A549 (cell line): ENCODE data around the gene RAP2B.

Experiments used
- JUN ChIP-seq, 2 experiments: fragments of >200 bp; sonication (Bioruptor Twin); formaldehyde crosslinking; IDR thresholded peaks; 2 replicates in 1 of 2; 3 replicates in 1 of 2; pipeline ENCODE4 v1.6.1; 2016 to 2017
- MYC ChIP-seq: IDR thresholded peaks from 2 replicates; pipeline ENCODE4 v1.6.1; 2012; ENCODE audit warnings: mild to moderate bottlenecking, inconsistent platforms, low read length, improper control_type of control experiment, borderline replicate concordance
- REST ChIP-seq: fragments of 200-600 bp; sonication (generic); IDR thresholded peaks from 2 replicates; pipeline ENCODE4 v1.6.1; 2016; ENCODE audit warnings: antibody characterized with exemption, mild to moderate bottlenecking, moderate library complexity
- SMC3 ChIP-seq: fragments of >200 bp; sonication (Bioruptor Twin); formaldehyde crosslinking; IDR thresholded peaks from 3 replicates; pipeline ENCODE4 v1.6.1; 2018; ENCODE audit warnings: inconsistent platforms
- TF ChIP-seq, protein P1 (sequence below): fragments of >200 bp; sonication (Bioruptor Twin); formaldehyde crosslinking; IDR thresholded peaks from 3 replicates; pipeline ENCODE4 v1.5.1; 2016

DNA sequence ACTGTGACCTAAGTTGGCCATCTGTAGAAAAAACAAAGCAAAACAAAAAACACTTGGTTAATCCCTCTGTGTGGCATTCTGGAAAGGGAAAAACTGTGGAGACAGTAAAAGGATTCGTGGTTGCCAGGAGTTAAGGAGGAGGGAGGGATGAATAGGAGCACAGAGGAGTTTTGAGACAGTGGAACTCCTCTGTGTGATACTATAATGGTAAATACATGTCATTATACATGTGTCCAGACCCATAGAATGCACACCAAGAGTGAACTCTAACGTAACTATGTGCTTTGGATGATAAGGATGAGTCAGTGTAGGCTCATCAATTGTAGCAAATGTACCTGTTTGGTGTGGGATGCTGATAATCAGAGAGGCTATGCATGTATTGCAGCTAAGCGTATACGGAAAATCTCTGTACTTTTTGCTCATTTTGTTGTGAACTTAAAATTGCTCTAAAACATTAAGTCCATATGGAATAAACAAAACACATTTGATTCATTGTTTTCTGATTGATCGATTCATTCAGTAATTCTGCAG is 33.4 kb downstream of the RAP2B start:
- TF ChIP-seq, protein P1, sequence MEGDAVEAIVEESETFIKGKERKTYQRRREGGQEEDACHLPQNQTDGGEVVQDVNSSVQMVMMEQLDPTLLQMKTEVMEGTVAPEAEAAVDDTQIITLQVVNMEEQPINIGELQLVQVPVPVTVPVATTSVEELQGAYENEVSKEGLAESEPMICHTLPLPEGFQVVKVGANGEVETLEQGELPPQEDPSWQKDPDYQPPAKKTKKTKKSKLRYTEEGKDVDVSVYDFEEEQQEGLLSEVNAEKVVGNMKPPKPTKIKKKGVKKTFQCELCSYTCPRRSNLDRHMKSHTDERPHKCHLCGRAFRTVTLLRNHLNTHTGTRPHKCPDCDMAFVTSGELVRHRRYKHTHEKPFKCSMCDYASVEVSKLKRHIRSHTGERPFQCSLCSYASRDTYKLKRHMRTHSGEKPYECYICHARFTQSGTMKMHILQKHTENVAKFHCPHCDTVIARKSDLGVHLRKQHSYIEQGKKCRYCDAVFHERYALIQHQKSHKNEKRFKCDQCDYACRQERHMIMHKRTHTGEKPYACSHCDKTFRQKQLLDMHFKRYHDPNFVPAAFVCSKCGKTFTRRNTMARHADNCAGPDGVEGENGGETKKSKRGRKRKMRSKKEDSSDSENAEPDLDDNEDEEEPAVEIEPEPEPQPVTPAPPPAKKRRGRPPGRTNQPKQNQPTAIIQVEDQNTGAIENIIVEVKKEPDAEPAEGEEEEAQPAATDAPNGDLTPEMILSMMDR: no peak
- TF ChIP-seq JUN (IDR thresholded peaks at IDR 0.05) (no peak), REST (no peak), MYC (no peak), SMC3 (no peak)
